Breast epithelium (tissue), 3 donors: ENCODE data around the gene NFAM1.

Source experiments
- CTCF ChIP-seq, 3 donors: fragments of 450-650 bp; IDR thresholded peaks; one replicate each; pipeline ENCODE4 v1.5.1; 2016 to 2017; ENCODE audit warnings: antibody characterized with exemption in 3 of 3, mild to moderate bottlenecking in 3 of 3, moderate library complexity in 3 of 3
- POLR2A ChIP-seq: fragments of 450-650 bp; IDR thresholded peaks from one replicate; pipeline ENCODE4 v1.6.1; 2016; ENCODE audit warnings: antibody characterized with exemption, mild to moderate bottlenecking, moderate library complexity

- TF ChIP-seq CTCF (IDR thresholded peaks at IDR 0.05), result no peak
- no peak for TF ChIP-seq POLR2A
These were observed 56.2 kb downstream of the NFAM1 start for GRCh38 chr22:42375982-42376381.
